ENCODE results near the gene SETD1A. TPM values are rescaled to one million over a fixed set of nuclear protein-coding genes. Genes with fewer than 3 reads are reported as not detected.

Gene SETD1A
- total and polyA plus RNA-seq, 9 of the 15 experiments (the other 6 are each of a cell fraction or from before 2014, with no cell fraction given) = 0.08 to 36.0 (median 4.2) TPM

GRCh38 chr16:30985401-30986128, 28.0 kb downstream of the SETD1A start (continued):
- no peak for TF ChIP-seq NR2C2 (CRISPR knock-in tag; IDR thresholded peaks at IDR 0.05)
- TF ChIP-seq NR2C2 (tag; IDR thresholded peaks at IDR 0.05) = no peak
- TF ChIP-seq HMGXB4 (CRISPR knock-in tag; IDR thresholded peaks at IDR 0.05) = no peak
- TF ChIP-seq HOXB6 (CRISPR knock-in tag; IDR thresholded peaks at IDR 0.05; ENCODE audit: borderline replicate concordance) = no peak
- no peak for TF ChIP-seq TFE3 (CRISPR knock-in tag; IDR thresholded peaks at IDR 0.05)
- no peak for TF ChIP-seq BACH1 (tag; IDR thresholded peaks at IDR 0.05)
- TF ChIP-seq CC2D1A (IDR thresholded peaks at IDR 0.05) = no peak
- no peak for TF ChIP-seq PRMT5 (CRISPR knock-in tag; IDR thresholded peaks at IDR 0.05)
- TF ChIP-seq ZNF280A (IDR thresholded peaks at IDR 0.05; ENCODE audit: low read depth, partially characterized antibody) = no peak
- no peak for TF ChIP-seq MYNN (IDR thresholded peaks at IDR 0.05)
- no peak for TF ChIP-seq MYNN (CRISPR knock-in tag; IDR thresholded peaks at IDR 0.05)
- no peak for TF ChIP-seq PCBP2 (IDR thresholded peaks at IDR 0.05; ENCODE audit: low read depth, low read length, poor library complexity, severe bottlenecking)
- no peak for TF ChIP-seq ZNF263 (CRISPR knock-in tag; IDR thresholded peaks at IDR 0.05; ENCODE audit: borderline replicate concordance)
- no peak for TF ChIP-seq RUNX1 (IDR thresholded peaks at IDR 0.05; ENCODE audit: low read depth)
- no peak for TF ChIP-seq NR2C1 (IDR thresholded peaks at IDR 0.05)
- TF ChIP-seq NR2C1 (tag; IDR thresholded peaks at IDR 0.05) = 0 out of 2 replicates have a peak, but pooled peaks have one; percentile 12
- TF ChIP-seq CBX5 (IDR thresholded peaks at IDR 0.05; ENCODE audit: borderline replicate concordance, low read depth) = no peak
- no peak for TF ChIP-seq YBX1 (IDR thresholded peaks at IDR 0.05)
- TF ChIP-seq GTF2E2 (tag; IDR thresholded peaks at IDR 0.05) = no peak
- no peak for TF ChIP-seq HDAC3 (IDR thresholded peaks at IDR 0.05; ENCODE audit: borderline replicate concordance, partially characterized antibody)
- TF ChIP-seq BHLHE40 (IDR thresholded peaks at IDR 0.05; ENCODE audit: low read length) = peak; percentile 62; the same call in 1 of the 2 replicates
- TF ChIP-seq TCF7 (IDR thresholded peaks at IDR 0.05; ENCODE audit: borderline replicate concordance) = no peak
- TF ChIP-seq HDGF (IDR thresholded peaks at IDR 0.05) = peak; percentile 80; the same call in 1 of the 2 replicates
- no peak for TF ChIP-seq ZNF12 (CRISPR knock-in tag; IDR thresholded peaks at IDR 0.05)
- no peak for TF ChIP-seq FOXJ2 (tag; IDR thresholded peaks at IDR 0.05)
